Activated T-helper 1 cell treated with Interleukin-2 at 50 U/mL for 16 hours (primary cell): ENCODE measurements around the gene GAREM1.

ENCODE experiments used
- DNase-seq: peaks from one replicate; pipeline ENCODE4 v3.0.0-alpha.2; 2020; ENCODE audit warnings: low read depth

The GAREM1 gene

DNA sequence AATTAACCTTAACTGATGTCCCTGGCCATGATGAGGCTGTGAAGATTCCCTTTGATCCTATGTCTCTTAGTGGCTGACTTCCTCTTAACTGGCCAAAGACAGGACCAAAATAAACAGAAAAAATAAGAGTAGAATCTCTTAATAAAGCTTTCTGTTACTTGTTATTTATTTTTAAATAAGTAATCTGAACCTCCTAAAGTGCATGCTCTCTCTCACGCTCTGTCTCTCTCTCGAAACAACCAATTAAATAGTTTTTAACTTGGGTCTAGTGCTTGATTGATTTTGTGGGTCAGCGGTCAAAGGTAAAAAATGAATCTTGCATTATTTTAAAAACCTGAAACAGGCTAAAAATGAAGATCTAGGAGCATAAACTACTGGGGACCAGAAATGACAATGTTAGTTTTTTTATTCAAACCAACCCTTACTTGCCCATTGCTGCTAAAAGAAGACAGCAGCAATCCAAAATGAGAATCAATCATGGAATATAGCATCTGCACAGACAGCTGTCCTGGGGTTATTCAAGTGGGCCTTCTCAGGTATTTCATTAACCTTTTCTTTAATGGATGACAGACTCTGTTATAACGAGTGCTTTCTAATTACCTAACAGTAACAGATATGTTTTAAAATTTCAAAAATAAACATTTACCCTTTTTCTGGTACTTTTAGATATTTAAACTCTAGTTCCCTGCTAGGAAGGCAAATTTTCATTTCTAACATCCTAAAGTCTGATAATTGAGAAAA lies 11.2 kb downstream of the GAREM1 start:
- DNase-seq = no peak

- DNase-seq = no peak
Observed at GRCh38 chr18:32455361-32455760, 15.3 kb downstream of the GAREM1 start.

GRCh38 chr18:32454593-32454992 lies 16.1 kb downstream of the GAREM1 start:
- no peak for DNase-seq

- no peak for DNase-seq
Observed at GRCh38 chr18:32450874-32451273, 19.8 kb downstream of the GAREM1 start.

GRCh38 chr18:32450026-32450691 lies 20.5 kb downstream of the GAREM1 start:
- DNase-seq = no peak

- no peak for DNase-seq
Observed at GRCh38 chr18:32446780-32447179, 23.9 kb downstream of the GAREM1 start.

DNA sequence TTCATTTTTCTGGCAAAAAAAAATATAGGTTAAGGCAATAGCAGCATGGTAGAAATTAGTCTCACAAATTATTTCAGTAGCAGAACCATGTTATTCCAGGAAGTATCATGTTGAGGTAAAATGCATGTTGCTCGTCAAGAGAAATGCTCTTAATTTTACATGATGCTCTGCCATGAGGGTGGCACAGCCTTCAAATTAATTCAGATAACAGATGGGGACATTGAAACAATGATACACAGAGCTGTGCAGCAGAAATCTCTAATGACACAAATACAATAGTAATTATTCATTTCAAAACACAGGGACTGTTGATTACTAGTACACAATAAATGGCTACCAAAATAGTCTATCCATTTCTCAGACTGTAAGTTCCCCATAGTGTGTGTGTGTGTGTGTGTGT lies 24.8 kb downstream of the GAREM1 start:
- no peak for DNase-seq

DNA sequence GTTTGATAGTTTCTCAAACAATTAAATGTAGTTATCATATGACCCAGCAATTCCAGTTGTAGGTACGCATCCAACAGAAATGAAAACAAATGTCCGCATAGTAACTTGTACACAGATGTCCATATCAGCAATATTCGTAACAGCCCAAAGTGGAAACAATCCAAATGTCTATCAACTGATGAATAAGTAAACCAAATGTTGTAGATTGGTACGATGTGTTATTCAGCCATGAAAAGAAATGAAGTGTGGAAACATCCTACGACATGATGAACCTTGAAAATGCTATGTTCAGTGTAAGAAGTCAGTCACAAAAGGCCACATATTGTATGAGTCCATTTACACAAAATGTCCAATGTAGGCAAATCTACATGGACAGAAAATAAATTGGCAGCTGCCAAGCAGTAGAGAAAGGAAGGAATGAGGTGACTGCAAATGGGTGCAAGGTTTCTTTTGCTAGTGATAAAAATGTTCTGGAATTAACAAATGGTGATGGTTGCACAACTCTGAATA lies 26.9 kb downstream of the GAREM1 start:
- no peak for DNase-seq

DNA sequence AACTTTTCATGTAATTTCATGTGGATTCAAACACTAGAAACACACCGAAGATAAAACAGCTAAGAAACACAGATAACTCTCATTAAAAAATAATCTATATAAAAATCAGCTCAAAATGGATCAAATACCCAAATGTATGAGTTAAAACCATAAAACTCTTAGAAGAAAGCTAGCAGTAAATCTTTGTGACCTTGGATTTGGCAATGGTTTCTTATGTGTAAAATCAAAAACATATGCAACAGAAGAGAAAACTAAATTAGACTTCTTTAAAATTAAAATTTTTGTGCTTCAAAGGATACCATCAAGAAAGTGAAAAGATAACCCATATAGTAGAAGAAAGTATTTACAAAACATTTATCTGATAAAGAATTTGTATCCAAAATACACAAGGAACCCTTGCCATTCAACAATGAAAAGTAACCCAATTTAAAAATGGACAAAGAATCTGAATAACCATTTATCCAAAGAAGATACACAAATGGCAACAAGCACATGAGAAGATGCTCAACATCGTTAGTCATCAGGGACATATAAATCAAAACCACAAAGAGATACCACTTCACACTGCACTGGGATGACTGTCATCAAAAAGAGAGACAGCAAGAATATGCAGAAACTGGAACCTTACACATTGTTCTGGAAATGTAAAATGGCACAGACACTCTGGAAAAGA lies 27.5 kb downstream of the GAREM1 start:
- no peak for DNase-seq

DNA sequence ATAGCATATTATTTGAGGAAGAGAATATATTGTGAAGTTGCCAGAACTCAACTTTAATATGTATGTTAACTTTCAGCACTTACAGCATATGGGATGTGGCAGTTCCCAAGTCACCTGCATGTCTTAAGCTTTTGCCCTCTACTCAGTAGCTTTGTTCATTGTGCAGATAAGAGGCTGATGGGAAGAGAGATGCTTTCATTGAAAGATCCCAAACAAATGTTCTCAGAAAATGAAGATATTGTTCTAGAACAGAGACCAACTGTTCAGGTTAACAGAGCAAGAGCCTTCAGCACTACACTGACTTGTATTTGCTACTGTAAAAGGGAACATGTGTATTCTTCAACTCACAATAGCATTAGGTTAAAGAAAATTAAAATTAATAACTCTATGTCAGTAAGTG lies 28.1 kb downstream of the GAREM1 start:
- no peak for DNase-seq

DNA sequence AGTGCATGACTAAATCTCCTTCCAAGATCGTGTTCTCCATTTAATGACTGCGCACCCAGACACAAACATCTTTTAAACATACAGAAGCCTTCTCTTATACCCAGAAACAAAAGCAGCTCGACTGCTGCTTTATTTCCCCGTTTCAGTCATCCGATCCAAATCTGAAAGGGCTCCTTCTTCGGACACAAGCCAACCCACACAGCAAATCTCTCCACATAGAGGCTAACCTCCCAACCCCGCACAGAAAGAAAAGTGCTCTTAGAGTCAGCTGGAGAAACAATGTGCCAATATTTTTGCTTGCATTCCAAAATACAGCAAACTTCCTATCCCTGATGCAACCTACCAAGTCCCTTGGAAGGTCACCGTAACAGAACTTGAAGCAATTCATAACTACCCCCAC lies 29.1 kb downstream of the GAREM1 start:
- DNase-seq = no peak

DNA sequence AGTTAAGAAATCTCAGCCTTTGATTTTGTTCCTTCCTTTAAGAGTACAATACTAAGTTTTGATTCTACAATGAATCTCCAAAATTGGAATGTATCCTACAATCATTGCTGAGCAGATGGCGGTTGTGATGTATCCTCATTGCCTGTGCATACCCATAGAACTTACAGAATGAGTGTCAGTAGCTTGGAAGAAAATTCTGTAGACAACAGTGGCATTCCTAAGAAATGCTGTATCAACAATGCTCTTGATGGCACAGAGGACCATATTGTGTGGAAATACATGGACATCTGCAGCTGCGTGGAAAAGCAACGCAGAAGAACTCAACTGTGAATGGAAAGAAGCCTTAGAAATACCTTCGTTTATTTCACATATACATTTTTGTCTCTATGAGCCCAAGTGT lies 30.2 kb downstream of the GAREM1 start:
- DNase-seq = no peak

DNA sequence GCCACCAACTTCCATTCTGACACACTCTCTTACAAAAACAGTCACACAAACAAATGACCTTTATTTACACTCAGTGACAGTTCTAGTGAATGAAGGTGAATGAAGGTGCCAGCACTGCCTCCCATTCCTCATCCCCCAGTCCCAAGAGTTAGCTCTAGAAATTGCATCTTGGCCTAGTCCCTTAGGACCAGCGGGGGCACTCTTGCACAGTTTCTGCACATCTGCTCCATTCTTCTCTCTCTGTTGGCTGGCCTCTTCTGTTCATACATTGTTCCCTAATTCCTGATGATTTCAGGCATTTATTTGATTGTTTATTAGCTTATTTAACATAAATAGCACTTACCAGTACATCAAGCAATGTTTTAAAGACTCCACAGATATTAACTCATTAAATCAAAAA lies 30.9 kb downstream of the GAREM1 start:
- no peak for DNase-seq

DNA sequence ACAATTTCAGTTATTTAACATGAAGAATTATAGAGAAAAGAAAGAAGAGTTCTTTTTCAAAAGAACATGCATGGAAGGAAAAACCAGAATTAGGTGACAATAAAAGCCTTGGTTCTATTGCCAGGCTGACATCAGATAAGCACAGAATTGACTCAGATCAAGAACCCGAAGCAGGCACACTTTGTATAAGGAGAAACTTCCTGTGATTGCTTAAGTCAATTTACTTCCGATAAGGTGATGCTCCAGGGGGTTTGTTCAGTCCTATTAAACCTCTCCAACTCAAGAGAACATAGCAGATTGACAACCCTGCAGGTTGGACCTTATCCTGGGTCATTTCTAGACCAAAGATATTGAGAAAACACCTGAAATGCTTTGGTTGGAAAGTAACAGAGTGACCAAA lies 31.4 kb downstream of the GAREM1 start:
- DNase-seq = no peak

DNA sequence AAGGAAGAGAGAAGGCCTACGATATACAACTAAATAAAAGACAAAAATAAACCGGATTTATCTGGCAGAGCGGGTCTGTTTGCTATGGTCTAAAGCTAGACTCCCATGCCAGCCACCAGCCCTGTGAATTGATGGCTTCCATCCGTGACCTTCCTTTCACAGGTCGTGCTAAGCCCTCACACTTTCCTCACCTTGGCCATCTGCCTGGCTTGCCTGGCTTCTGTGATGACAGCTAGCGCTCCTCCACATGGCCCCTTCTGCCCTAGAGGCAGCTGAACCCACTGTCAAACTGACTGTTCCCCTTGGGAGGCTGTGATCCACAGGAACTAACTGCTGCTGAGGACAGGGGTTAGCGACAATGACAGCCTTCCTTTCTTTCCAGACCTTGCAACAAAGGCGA lies 32.5 kb downstream of the GAREM1 start:
- no peak for DNase-seq

DNA sequence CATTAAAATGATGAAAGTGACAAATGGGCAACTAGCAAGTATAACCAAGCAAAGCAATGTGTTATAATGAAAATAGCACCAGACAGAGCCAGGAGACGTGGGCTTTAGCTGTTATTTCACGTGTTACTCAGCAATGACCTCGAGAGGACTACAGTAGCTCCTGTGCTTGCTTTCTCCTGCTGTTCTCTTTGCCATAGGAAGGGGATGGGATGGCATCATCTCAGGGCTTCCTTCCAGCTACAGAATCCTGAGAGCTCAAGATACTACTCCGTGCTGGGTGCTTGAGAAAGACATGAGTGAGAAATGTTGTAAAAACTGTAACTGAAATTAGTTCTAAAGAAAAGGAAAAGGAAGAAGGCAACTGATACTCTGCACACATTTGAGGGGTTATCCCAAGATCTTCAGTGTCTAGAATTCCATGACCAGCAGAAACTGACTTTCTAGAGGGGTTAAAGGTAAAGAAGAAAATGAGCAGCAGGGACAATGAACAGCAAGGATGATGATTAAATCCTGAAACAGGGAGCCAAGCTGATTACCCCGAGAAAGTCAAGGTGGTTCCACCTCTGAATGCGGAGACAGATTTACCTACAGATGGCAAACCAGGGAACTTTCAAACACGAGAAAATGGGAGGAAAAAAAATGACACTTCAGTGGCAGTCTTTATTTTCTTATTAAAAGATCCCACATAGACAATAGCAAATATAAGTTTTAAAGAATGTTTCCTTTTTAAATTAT lies 33.4 kb downstream of the GAREM1 start:
- no peak for DNase-seq

GRCh38 chr18:32435631-32436500 lies 34.8 kb downstream of the GAREM1 start:
- no peak for DNase-seq

- no peak for DNase-seq
Observed at GRCh38 chr18:32431753-32432152, 38.9 kb downstream of the GAREM1 start.

DNA sequence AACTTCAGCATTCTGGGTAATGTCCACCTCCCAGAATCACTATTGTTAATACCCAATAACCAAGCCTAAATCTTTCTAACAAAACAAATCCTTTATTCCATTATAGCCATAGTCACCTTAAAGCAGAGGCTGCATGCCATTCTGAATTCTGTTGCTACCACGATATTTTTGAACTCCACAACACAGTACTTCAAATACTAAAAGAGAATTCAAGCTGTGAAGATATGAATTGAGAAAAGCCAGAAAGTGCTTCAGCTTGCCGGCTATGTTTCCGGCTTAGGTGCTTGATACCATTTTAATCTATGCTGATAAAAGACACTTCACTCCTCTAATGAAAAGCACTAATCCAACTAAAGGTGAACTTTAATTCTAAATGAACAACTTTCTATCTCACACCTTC lies 41.3 kb downstream of the GAREM1 start:
- DNase-seq = no peak

DNA sequence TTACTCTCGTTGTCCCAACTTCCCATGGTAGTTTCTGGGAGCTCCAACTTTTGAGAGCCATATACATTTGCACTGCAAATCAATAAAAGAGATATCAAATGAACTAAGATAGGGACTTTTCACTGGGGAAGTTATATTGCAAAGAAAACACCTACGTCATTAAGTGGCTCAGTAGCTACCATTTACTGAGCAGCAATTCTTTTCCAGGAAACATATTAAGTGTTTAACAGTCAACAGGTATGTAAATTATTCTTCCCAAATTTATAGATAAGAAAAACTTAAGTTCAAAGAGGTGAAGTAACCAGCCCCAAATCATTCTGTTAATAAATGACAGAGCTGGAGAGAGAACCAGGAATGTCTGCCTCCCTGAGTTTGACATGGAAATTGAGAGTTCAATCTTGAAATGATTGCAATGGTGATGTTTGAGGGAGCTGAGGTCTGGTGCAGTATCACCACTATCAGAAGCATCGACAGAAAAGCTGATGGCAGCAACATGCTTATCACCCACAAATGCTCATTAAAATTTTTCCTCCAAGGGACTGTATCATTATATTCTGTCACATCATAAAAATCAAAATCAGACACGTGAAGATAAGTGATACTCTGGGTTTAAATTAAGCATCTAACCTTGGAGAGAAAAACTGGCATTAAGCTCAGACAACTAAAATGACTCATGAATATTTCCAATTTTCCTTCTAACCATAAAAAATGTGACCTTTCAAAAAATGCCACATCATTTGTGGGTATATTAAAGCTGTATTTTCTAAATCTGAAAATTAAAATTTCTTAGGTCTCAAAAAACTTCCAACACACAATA lies 43.4 kb downstream of the GAREM1 start:
- DNase-seq = no peak

DNA sequence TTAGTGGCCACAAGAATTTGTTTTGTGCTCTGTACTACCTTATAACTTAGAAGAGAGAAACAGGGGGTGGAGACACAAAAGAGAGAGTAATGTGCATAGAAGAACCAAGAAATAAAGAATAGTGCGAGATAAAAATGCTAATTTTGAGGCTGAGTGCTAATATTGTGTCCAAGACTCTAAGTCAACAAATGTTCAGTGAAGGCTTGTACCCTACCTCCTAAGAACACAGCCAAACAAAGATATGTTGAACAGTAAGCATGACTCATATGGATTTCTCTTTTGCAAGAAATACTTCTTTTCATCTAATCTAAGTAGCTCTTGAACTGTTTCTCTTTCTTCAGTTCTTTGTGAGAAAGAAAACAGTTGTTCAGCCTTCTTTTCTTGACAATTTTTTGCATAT lies 45.2 kb downstream of the GAREM1 start:
- no peak for DNase-seq
